ENCODE measurements around the gene MADD.

MADD gene

GRCh38 chr11:47325271-47326041 lies 55.5 kb downstream of the MADD start:
- Histone ChIP-seq H3K27me3 (replicated peaks in 2 of 5; ENCODE audit: control insufficient read depth in 4 of 5, insufficient read depth in 5 of 5, low read length in 4 of 5) (no peaks in the 10 kb centered on the region), H3K27ac (ENCODE audit: insufficient read depth in 1 of 2, low read depth in 1 of 2, low read length in 2 of 2, poor library complexity in 1 of 2, severe bottlenecking in 2 of 2) (peak overlapping the region in 1 of 2 experiments; percentile 43), H3K9me3 (ENCODE audit: control extremely low read depth in 1 of 5, control insufficient read depth in 4 of 5, insufficient read depth in 2 of 5, low read depth in 1 of 5, low read length in 4 of 5) (no peaks in the 10 kb centered on the region), H3K4me3 (ENCODE audit: control insufficient read depth in 1 of 7, extremely low read depth in 1 of 7, insufficient read depth in 4 of 7, low read depth in 2 of 7, low read length in 6 of 7) (no peak overlapping the region), H3K36me3 (ENCODE audit: control insufficient read depth in 4 of 4, insufficient read depth in 4 of 4, low read length in 3 of 4) (peaks cover 9 to 64% (median 26%) of the 10 kb centered on the region in 4 experiments), H3K4me1 (ENCODE audit: control extremely low read depth in 1 of 4, control insufficient read depth in 4 of 4, insufficient read depth in 4 of 4, low read length in 3 of 4) (peaks cover 0 to 13% (median 6%) of the 10 kb centered on the region in 4 experiments)
- peak; percentile 37 to 62 (median 57) for DNase-seq
- CTCF ChIA-PET: interaction anchor here (0.8 to 1.8 kb wide), 11 partner anchors 11 to 128 kb away, joined by 3 to 8 read pairs (median 4); no protein-coding TSS in a partner anchor
- 31% methylated on average over 13 of the region's 15 CpGs for WGBS (ENCODE audit: insufficient coverage)
- POLR2A ChIA-PET: interaction anchor here (0.6 kb wide), 1 partner anchor 11 kb away, joined by 3 read pairs; no protein-coding TSS in a partner anchor

GRCh38 chr11:47326198-47326597 lies 56.3 kb downstream of the MADD start:
- Histone ChIP-seq H3K9me3 (ENCODE audit: control extremely low read depth in 1 of 5, control insufficient read depth in 4 of 5, insufficient read depth in 2 of 5, low read depth in 1 of 5, low read length in 4 of 5) (no peaks in the 10 kb centered on the region), H3K27ac (ENCODE audit: insufficient read depth in 1 of 2, low read depth in 1 of 2, low read length in 2 of 2, poor library complexity in 1 of 2, severe bottlenecking in 2 of 2) (no peak overlapping the region), H3K27me3 (replicated peaks in 2 of 5; ENCODE audit: control insufficient read depth in 4 of 5, insufficient read depth in 5 of 5, low read length in 4 of 5) (no peaks in the 10 kb centered on the region), H3K4me3 (ENCODE audit: control insufficient read depth in 1 of 7, extremely low read depth in 1 of 7, insufficient read depth in 4 of 7, low read depth in 2 of 7, low read length in 6 of 7) (no peak overlapping the region), H3K4me1 (ENCODE audit: control extremely low read depth in 1 of 4, control insufficient read depth in 4 of 4, insufficient read depth in 4 of 4, low read length in 3 of 4) (peaks cover 0 to 13% (median 6%) of the 10 kb centered on the region in 4 experiments), H3K36me3 (ENCODE audit: control insufficient read depth in 4 of 4, insufficient read depth in 4 of 4, low read length in 3 of 4) (peaks cover 6 to 67% (median 21%) of the 10 kb centered on the region in 4 experiments)
- no peak for DNase-seq
- CTCF ChIA-PET: interaction anchor here (0.9 to 1.8 kb wide), 9 partner anchors 17 to 88 kb away, joined by 3 to 4 read pairs (median 3); no protein-coding TSS in a partner anchor
- 86% methylated on average over 5 of the region's 12 CpGs for WGBS (ENCODE audit: insufficient coverage)
- POLR2A ChIA-PET: interaction anchor here (0.6 kb wide), 1 partner anchor 10 kb away, joined by 3 read pairs; no protein-coding TSS in a partner anchor

- peaks cover 2 to 61% (median 15%) of the 10 kb centered on the region in 4 experiments for H3K36me3 ChIP-seq (ENCODE audit: control insufficient read depth in 4 of 4, insufficient read depth in 4 of 4, low read length in 3 of 4)
Measured at GRCh38 chr11:47327025-47327424, 57.1 kb downstream of the MADD start.

GRCh38 chr11:47327949-47328348 lies 58.0 kb downstream of the MADD start:
- H3K4me3 ChIP-seq (ENCODE audit: control insufficient read depth in 1 of 7, extremely low read depth in 1 of 7, insufficient read depth in 4 of 7, low read depth in 2 of 7, low read length in 6 of 7): no peak overlapping the region
- peaks cover 0 to 58% (median 15%) of the 10 kb centered on the region in 4 experiments for H3K36me3 ChIP-seq (ENCODE audit: control insufficient read depth in 4 of 4, insufficient read depth in 4 of 4, low read length in 3 of 4)
- H3K4me1 ChIP-seq (ENCODE audit: control extremely low read depth in 1 of 4, control insufficient read depth in 4 of 4, insufficient read depth in 4 of 4, low read length in 3 of 4): peaks cover 0 to 13% (median 6%) of the 10 kb centered on the region in 4 experiments
- ChIA-PET POLR2A (no interaction called here), CTCF (interaction anchor here (1.0 kb wide), 1 partner anchor 9 kb away, joined by 5 read pairs; no protein-coding TSS in a partner anchor)
- no peaks in the 10 kb centered on the region for H3K27me3 ChIP-seq (replicated peaks in 2 of 5; ENCODE audit: control insufficient read depth in 4 of 5, insufficient read depth in 5 of 5, low read length in 4 of 5)
- DNase-seq: no peak
- H3K9me3 ChIP-seq (ENCODE audit: control extremely low read depth in 1 of 5, control insufficient read depth in 4 of 5, insufficient read depth in 2 of 5, low read depth in 1 of 5, low read length in 4 of 5): no peaks in the 10 kb centered on the region
- 98% methylated on average over 4 of the region's 5 CpGs for WGBS (ENCODE audit: insufficient coverage)
- no peak overlapping the region for H3K27ac ChIP-seq (ENCODE audit: insufficient read depth in 1 of 2, low read depth in 1 of 2, low read length in 2 of 2, poor library complexity in 1 of 2, severe bottlenecking in 2 of 2)

More at GRCh38 chr11:47327025-47327424, 57.1 kb downstream of the MADD start:
- ChIA-PET CTCF (interaction anchor here (0.9 to 1.8 kb wide), 4 partner anchors 21 to 87 kb away, joined by 3 to 4 read pairs (median 4); no protein-coding TSS in a partner anchor), POLR2A (interaction anchor here (0.5 kb wide), 1 partner anchor 131 kb away, joined by 6 read pairs; no protein-coding TSS in a partner anchor)
- no peaks in the 10 kb centered on the region for H3K9me3 ChIP-seq (ENCODE audit: control extremely low read depth in 1 of 5, control insufficient read depth in 4 of 5, insufficient read depth in 2 of 5, low read depth in 1 of 5, low read length in 4 of 5)
- no peak overlapping the region for H3K27ac ChIP-seq (ENCODE audit: insufficient read depth in 1 of 2, low read depth in 1 of 2, low read length in 2 of 2, poor library complexity in 1 of 2, severe bottlenecking in 2 of 2)
- H3K4me1 ChIP-seq (ENCODE audit: control extremely low read depth in 1 of 4, control insufficient read depth in 4 of 4, insufficient read depth in 4 of 4, low read length in 3 of 4): peaks cover 0 to 13% (median 6%) of the 10 kb centered on the region in 4 experiments
- no peaks in the 10 kb centered on the region for H3K27me3 ChIP-seq (replicated peaks in 2 of 5; ENCODE audit: control insufficient read depth in 4 of 5, insufficient read depth in 5 of 5, low read length in 4 of 5)
- H3K4me3 ChIP-seq (ENCODE audit: control insufficient read depth in 1 of 7, extremely low read depth in 1 of 7, insufficient read depth in 4 of 7, low read depth in 2 of 7, low read length in 6 of 7): no peak overlapping the region
- no peak for DNase-seq
- WGBS (ENCODE audit: insufficient coverage): 95% methylated on average over 12 of the region's 13 CpGs

- peak in 2 of 3 donors; percentile 6 to 8 for DNase-seq
- ChIA-PET POLR2A (no interaction called here), CTCF (interaction anchor here (1.0 to 2.2 kb wide), 2 partner anchors 8 to 126 kb away, joined by 5 read pairs; no protein-coding TSS in a partner anchor)
- Histone ChIP-seq H3K9me3 (ENCODE audit: control extremely low read depth in 1 of 5, control insufficient read depth in 4 of 5, insufficient read depth in 2 of 5, low read depth in 1 of 5, low read length in 4 of 5) (no peaks in the 10 kb centered on the region), H3K4me1 (ENCODE audit: control extremely low read depth in 1 of 4, control insufficient read depth in 4 of 4, insufficient read depth in 4 of 4, low read length in 3 of 4) (peaks cover 0 to 13% (median 6%) of the 10 kb centered on the region in 4 experiments), H3K36me3 (ENCODE audit: control insufficient read depth in 4 of 4, insufficient read depth in 4 of 4, low read length in 3 of 4) (peaks cover 0 to 58% (median 14%) of the 10 kb centered on the region in 4 experiments), H3K4me3 (ENCODE audit: control insufficient read depth in 1 of 7, extremely low read depth in 1 of 7, insufficient read depth in 4 of 7, low read depth in 2 of 7, low read length in 6 of 7) (no peak overlapping the region), H3K27ac (ENCODE audit: insufficient read depth in 1 of 2, low read depth in 1 of 2, low read length in 2 of 2, poor library complexity in 1 of 2, severe bottlenecking in 2 of 2) (no peak overlapping the region), H3K27me3 (replicated peaks in 2 of 5; ENCODE audit: control insufficient read depth in 4 of 5, insufficient read depth in 5 of 5, low read length in 4 of 5) (no peaks in the 10 kb centered on the region)
- 97% methylated on average over 26 of the region's 29 CpGs for WGBS (ENCODE audit: insufficient coverage)
Measured at GRCh38 chr11:47328449-47329390, 58.8 kb downstream of the MADD start.

GRCh38 chr11:47329431-47329986 lies 59.6 kb downstream of the MADD start:
- DNase-seq: no peak
- POLR2A ChIA-PET: interaction anchor here (1.6 kb wide), 1 partner anchor 41 kb away, joined by 3 read pairs; no protein-coding TSS in a partner anchor
- WGBS (ENCODE audit: insufficient coverage): 99% methylated on average over 9 of the region's 12 CpGs
- no peak overlapping the region for H3K4me3 ChIP-seq (ENCODE audit: control insufficient read depth in 1 of 7, extremely low read depth in 1 of 7, insufficient read depth in 4 of 7, low read depth in 2 of 7, low read length in 6 of 7)
- H3K27me3 ChIP-seq (replicated peaks in 2 of 5; ENCODE audit: control insufficient read depth in 4 of 5, insufficient read depth in 5 of 5, low read length in 4 of 5): no peaks in the 10 kb centered on the region
- H3K9me3 ChIP-seq (ENCODE audit: control extremely low read depth in 1 of 5, control insufficient read depth in 4 of 5, insufficient read depth in 2 of 5, low read depth in 1 of 5, low read length in 4 of 5): no peaks in the 10 kb centered on the region
- H3K27ac ChIP-seq (ENCODE audit: insufficient read depth in 1 of 2, low read depth in 1 of 2, low read length in 2 of 2, poor library complexity in 1 of 2, severe bottlenecking in 2 of 2): peak overlapping the region in 1 of 2 experiments; percentile 7
- peaks cover 0 to 13% (median 6%) of the 10 kb centered on the region in 4 experiments for H3K4me1 ChIP-seq (ENCODE audit: control extremely low read depth in 1 of 4, control insufficient read depth in 4 of 4, insufficient read depth in 4 of 4, low read length in 3 of 4)
- H3K36me3 ChIP-seq (ENCODE audit: control insufficient read depth in 4 of 4, insufficient read depth in 4 of 4, low read length in 3 of 4): peaks cover 0 to 58% (median 13%) of the 10 kb centered on the region in 4 experiments
- CTCF ChIA-PET: interaction anchor here (2.2 kb wide), 1 partner anchor 125 kb away, joined by 5 read pairs; no protein-coding TSS in a partner anchor

Data from common myeloid progenitor, CD34-positive (primary cell).